NCI-H524 treated with DMSO at 0.1 percent for 48 hours (cell line): ENCODE data around the gene CLEC5A.
"Not testable (repeated sequence)": the region's sequence is repeated elsewhere in the genome, so short reads cannot be mapped to it uniquely, and the experiment has no call there.

Experiments used
- DNase-seq: peaks from one replicate; lab custom pipeline; 2025; lab: John Stamatoyannopoulos, UW

The CLEC5A gene

DNA sequence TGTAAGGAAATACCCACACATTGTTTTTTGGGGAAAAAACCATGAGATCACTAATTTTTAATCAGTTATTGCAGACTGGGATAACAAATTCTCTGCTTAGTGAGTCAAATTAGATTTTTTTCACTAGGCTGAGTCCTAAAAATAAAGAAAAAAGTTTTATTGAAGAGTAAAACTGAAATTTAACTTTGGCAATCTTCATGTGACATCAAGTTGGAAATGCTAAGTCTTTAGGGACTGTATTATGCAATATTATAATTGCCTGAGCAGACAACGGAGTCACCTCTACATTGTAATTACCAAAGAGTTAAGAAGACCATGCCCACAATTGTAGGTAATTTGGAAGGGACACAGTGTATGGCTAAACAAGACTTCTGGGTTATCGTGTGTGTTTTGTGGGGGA is 2.2 kb upstream of the CLEC5A start:
- DNase-seq = no peak

DNA sequence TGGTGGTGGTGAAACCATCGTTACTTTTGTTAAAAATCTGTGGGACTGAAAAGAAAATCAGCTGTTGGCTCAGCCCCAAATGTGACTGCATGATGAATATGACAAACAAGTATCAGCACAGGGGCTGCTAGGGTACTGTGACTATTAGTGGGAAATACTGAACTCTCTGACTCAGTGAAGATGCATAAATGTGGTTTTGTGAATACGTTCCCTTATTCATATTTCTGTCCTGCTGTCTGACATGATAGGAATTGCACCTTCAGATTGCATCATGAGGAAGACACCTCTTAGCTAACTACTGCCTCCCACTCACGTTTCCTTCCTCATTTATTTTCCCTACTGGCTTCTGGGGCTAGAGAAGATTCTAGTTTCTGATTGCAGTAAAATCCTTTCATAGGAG is 1.4 kb downstream of the CLEC5A start:
- no peak for DNase-seq

- DNase-seq = no peak
Measured at GRCh38 chr7:141944811-141945210, 2.0 kb downstream of the CLEC5A start.

DNA sequence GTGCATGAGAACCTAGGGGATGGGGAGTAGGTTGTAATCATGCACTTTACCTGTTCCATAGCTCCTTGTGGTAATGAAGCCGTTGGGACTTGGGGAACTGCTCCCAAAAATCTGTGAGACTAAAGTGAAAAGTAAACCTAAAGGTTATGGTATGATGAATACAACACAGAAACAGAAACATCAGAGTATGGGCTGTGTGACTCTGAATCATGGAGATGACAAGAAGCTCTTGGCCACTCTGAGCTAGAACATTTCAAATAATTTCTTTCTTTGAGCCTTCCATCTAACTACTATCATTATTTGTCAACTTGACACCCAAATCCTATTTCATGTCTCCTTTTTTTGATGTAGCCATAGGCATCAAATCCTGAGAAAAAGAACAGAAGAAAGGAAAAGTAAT is 2.9 kb downstream of the CLEC5A start:
- no peak for DNase-seq

DNA sequence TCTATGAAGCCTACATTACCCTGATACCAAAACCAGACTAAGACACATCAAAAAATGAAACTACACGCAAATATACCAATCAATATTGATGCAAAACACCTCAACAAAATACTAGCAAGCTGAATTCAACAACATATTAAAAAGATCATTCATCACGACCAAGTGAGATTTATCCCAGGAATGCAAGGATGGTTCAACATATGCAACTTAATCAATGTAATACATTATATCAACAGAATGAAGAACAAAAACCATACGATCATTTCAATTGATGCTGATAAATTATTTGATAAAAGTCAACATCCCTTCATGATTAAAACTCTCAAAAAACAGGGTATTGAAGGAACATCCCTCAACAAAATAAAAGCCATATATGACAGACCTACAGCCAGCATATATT is 5.7 kb downstream of the CLEC5A start:
- DNase-seq = no peak

DNA sequence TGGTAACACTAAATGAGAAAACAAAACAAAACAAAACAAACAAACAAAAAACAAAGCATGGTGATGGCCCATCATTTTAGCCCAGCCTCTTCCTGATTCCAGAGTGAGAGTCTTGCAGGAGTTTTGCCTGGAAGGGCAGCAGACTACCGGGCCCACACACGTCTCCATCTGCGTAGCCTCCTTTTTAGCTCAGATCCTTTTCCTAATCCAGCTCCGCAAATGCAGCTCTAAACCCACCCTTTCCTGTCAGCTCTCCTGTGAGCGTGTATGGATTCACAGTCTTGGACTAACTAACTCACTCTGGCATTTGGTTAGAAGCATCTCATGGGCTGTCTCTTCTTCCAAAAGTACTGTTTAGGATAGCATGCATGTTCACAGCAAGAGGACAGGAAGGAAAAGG is 16.6 kb downstream of the CLEC5A start:
- no peak for DNase-seq

DNA sequence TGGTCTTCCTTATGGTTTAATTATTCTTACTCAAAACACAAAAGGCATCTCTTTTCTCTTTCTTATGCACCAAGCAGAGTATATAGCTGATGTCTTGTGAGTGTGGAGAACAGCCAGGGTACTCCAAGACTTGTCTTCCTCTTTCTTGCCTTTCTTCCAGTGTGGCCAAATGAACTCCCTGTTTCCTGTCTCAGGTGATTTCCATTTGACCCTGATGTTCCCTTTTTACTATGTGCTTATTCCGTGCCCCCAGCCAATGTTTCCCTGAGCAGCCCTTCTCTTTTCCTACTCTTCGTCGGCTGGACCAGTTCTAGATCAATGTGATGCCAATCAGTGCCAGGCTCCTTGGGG is 18.0 kb downstream of the CLEC5A start:
- DNase-seq = no peak

DNA sequence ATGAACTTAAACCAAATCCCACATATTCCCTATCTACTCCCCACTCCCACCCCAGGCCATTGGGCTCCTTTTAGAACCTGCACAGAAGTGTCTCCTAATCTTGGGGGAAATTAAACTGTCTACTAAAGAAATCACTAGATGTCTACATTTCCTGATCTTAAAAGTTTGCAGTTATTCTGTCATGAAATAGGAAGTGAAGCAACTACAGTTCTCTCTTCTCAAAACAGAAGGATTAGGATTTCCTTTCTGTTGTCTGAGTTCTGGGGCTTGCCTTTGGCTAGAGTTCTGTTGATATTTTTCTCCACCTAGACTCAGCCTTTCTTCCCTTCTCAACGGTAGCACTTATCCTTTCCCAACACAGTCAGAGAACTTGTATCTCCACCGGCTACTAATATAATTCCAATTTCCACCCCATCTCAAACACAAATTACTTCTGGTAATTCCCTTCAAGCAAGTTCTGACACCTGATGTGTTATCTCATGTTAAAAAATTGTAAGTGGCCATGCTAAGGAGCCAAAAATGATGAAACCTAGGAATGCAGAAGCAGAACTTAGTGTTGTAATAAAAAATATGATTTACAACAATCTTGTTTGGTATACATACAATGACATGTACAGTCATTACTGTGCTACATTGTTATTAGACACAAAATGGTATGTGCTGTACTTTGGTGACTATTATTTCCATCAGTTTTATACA is 18.5 kb downstream of the CLEC5A start:
- no peak for DNase-seq

DNA sequence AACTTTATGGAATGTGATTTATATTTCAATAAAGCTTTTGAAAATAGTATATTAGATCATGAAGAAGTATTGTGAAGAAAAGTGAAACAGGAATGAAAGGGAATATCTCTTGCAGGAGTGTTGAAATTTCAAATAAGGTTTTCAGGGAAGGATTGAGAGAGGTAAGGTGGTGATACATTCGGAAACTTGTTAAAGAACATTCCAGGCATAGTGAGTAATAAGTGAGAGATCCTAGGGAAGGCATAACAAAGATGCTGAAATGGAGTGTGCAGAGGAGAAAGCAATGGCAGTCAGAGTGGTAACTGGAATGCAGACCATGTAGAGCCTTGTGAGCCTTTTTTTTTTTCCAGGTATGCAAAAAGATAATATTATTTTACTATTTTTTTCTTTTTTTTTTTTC is 26.5 kb downstream of the CLEC5A start:
- DNase-seq = no peak

DNA sequence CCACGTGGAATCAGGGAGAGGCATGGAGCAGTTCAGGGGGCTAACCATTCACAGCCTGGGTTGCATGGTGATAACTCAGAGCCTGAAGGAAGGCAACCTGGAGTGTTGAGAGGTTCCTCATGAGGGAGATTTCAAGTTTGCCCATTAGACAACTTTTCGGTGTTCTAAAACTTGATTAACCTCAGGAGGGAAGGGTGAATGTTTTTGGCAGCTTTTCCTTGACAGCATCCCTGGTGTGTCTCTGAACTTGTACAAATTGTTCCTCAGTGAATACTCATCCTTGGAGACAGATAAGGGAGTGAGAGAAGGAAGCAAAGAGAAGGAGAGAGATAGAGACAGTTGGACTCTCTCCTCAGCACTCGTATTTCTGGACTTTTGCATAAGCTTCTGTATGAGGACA is 30.7 kb downstream of the CLEC5A start, which contains the start of gene OR9A4:
Gene OR9A4 (plus strand): TSS at position 301 of the 400 bp plus-strand sequence. CDS start 2,477 bp downstream, outside the sequence.
- DNase-seq = no peak

DNA sequence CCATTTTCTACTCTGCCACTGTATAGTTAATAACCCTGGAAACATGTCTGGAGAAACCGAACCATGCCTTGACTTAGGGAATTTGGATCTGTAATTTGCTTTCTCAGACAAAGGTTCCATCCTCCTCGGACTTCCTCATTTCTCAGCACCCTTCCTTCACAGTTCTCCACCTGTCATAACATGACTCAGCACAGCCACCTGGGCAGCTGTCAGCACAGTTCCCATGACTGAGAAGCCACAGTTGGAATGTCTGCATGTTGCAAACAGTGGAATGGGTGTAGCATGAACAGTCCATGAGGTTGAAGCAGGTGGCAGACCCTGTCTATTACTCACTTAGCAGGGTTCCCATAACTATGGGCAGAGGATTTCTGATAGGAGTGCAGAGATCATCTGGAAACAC is 31.2 kb downstream of the CLEC5A start:
- no peak for DNase-seq

DNA sequence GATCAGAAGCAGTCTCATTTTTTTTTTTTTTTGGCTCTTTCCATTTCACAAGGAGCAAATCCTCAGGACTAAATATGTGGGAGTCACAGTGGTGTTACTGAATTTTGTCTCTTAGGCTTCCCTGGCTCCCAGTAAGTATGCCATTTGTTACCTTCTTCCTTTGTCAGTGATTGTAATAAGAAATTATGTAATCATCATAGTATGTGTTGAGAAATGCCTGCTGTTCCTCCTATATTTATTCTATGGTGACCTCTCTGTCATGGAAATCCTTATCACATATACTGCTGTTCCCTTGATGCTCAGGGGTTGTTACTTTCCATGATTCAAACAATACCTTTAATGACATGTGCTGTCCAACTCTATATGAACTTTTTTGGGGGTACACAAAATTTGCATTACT is 35.4 kb downstream of the CLEC5A start:
- no peak for DNase-seq

DNA sequence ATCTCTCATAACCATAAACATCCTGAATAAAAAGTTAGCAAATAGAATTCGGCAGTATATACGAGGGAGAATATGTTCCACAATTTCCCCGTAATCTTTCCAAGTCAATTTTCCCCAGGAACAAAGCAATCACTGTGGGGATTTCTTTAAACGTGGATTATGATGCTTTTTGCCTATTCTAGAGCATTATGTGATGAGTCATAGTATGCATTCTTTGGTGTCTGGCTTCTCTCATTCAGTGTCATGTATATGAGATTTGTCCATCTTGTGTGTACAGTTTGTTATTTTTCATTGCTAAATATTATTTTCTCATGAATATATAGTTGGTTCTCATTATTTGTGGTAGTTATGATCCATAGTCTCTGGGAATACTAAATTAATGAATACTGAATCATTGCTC is 40.5 kb downstream of the CLEC5A start:
- no peak for DNase-seq

DNA sequence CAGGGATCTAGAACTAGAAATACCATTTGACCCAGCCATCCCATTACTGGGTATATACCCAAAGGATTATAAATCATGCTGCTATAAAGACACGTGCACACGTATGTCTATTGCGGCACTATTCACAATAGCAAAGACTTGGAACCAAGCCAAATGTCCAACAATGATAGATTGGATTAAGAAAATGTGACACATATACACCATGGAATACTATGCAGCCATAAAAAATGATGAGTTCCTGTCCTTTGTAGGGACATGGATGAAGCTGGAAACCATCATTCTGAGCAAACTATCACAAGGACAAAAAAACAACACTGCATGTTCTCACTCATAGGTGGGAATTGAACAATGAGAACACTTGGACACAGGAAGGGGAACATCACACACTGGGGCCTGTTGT is 47.4 kb downstream of the CLEC5A start:
- DNase-seq = not testable (repeated sequence)

- DNase-seq = no peak
Measured at GRCh38 chr7:141891336-141891735, 55.4 kb downstream of the CLEC5A start.

DNA sequence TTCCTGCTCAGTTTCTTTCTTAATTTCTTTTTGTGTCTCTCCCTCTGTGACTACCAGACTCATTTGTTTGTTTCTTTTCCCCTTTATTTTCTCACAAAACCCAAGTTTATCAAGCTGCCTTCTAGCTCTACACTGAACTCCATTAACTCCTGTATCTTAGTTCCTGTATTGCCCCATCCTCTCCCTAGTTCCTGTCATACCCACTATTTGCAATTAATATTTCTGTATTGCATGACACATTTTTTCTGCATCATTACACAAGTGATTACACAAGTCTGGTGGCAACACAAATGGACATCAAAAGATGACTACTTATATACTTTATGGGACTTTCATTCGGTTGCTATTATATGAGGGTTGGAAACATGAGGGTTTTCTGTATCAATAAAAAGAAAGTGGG is 57.5 kb downstream of the CLEC5A start:
- DNase-seq = no peak

GRCh38 chr7:141884539-141885225 is 62.1 kb downstream of the CLEC5A start:
- DNase-seq = no peak

DNA sequence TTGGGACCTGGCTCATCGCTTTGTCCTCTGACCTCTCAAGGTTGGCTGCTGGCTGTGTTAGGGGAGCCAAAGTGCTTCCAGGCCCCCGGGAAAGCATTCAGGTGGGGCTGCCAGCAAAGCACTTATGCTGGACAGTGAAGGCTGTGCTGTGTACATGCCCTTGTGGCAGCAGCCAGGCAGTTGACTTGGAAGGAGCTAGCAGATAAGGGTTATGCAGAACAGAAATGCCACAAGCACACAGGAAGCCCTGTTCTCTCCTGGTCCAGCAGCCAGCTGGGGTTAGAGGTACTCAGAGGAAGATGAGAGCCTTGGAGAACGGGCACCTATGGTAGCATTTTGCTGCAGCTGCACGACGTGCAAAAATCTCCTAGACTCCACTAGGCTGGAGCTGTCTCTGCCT is 65.8 kb downstream of the CLEC5A start:
- no peak for DNase-seq

DNA sequence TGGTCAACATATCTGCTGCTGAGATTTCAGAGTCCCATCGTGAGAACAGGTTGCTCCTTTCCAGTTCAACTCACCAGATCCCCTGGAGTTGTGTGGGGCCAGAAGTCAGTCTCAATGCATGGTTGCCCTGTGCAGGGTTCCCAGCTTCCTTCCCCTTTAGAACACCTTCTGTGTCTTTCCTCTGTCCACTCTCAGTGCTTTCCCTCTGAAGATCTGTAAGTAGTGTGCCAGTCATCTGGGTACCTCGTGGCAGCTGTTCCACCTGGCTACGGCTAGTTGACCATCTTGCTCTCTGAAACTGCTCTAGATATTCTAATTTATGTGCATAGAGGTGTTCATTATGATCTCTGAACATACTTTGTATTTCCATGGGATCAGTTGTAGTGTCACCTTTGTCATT is 69.4 kb downstream of the CLEC5A start:
- DNase-seq = no peak
